ENCODE results near the gene PIK3CB. TPM values are rescaled to one million over a fixed set of nuclear protein-coding genes. Genes with fewer than 3 reads are reported as not detected.
"Not testable (repeated sequence)": the region's sequence is repeated elsewhere in the genome, so short reads cannot be mapped to it uniquely, and the experiment has no call there.

The PIK3CB gene
- total RNA-seq, 1 experiment from 2014 or later: 16.4 TPM

- Histone ChIP-seq H3K27me3 (replicated peaks; ENCODE audit: insufficient read depth, low read depth, low read length, poor library complexity) (no peaks in the 10 kb centered on the region), H3K4me3 (ENCODE audit: low read depth, low read length, poor library complexity, severe bottlenecking) (peak overlapping the region; percentile 96), H3K27ac (ENCODE audit: low read depth, low read length, poor library complexity, severe bottlenecking) (peak overlapping the region; percentile 83), H3K9me3 (ENCODE audit: low read depth, low read length, poor library complexity, severe bottlenecking) (no peaks in the 10 kb centered on the region), H3K36me3 (ENCODE audit: insufficient read depth, low read length, poor library complexity, severe bottlenecking) (no peaks in the 10 kb centered on the region), H3K4me1 (ENCODE audit: insufficient read depth, low read length, poor library complexity, severe bottlenecking) (peaks cover 6% of the 10 kb centered on the region)
- ChIA-PET POLR2A (ENCODE audit: low non-redundant PET) (no interaction called here), CTCF (no interaction called here)
- TF ChIP-seq CTCF (conservative IDR thresholded peaks at IDR 0.05; ENCODE audit: low read depth, low read length) (no peak), EZH2 (IDR thresholded peaks at IDR 0.05; ENCODE audit: borderline replicate concordance, low read depth, low read length, poor library complexity, severe bottlenecking) (no peak)
- DNase-seq (ENCODE audit: low spot score): no peak
- TSS peak; percentile 98 for BruUV-seq (replicated peaks)
- intact Hi-C loops (cut with micrococcal nuclease; ENCODE audit: unreplicated experiment): no loop called here
Measured at GRCh38 chr3:138835397-138835757, 649 bp upstream of the PIK3CB start.

GRCh38 chr3:138833899-138834595, 681 bp downstream of the PIK3CB start:
- TF ChIP-seq CTCF (conservative IDR thresholded peaks at IDR 0.05; ENCODE audit: low read depth, low read length): 0 out of 2 replicates have a peak, but pooled peaks have one; percentile 36
- TF ChIP-seq EZH2 (IDR thresholded peaks at IDR 0.05; ENCODE audit: borderline replicate concordance, low read depth, low read length, poor library complexity, severe bottlenecking): no peak
- no peaks in the 10 kb centered on the region for H3K27me3 ChIP-seq (replicated peaks; ENCODE audit: insufficient read depth, low read depth, low read length, poor library complexity)
- peak overlapping the region; percentile 96 for H3K4me3 ChIP-seq (ENCODE audit: low read depth, low read length, poor library complexity, severe bottlenecking)
- no TSS peak for BruUV-seq (replicated peaks)
- H3K4me1 ChIP-seq (ENCODE audit: insufficient read depth, low read length, poor library complexity, severe bottlenecking): peaks cover 6% of the 10 kb centered on the region
- intact Hi-C loops (cut with micrococcal nuclease; ENCODE audit: unreplicated experiment): loop anchor here (5.0 kb wide), 1 partner anchor 62 kb away; no protein-coding TSS in a partner anchor
- no peaks in the 10 kb centered on the region for H3K36me3 ChIP-seq (ENCODE audit: insufficient read depth, low read length, poor library complexity, severe bottlenecking)
- ChIA-PET CTCF (interaction anchor here (1.1 kb wide), 1 partner anchor 81 kb away, joined by 8 read pairs; no protein-coding TSS in a partner anchor), POLR2A (ENCODE audit: low non-redundant PET) (interaction anchor here (0.6 kb wide), 1 partner anchor 11 kb away, joined by 6 read pairs; no protein-coding TSS in a partner anchor)
- H3K27ac ChIP-seq (ENCODE audit: low read depth, low read length, poor library complexity, severe bottlenecking): peak overlapping the region; percentile 86
- DNase-seq (ENCODE audit: low spot score): peak; percentile 44
- H3K9me3 ChIP-seq (ENCODE audit: low read depth, low read length, poor library complexity, severe bottlenecking): no peaks in the 10 kb centered on the region

- DNase-seq (ENCODE audit: low spot score); BruUV-seq (replicated peaks); H3K4me3 ChIP-seq (ENCODE audit: low read depth, low read length, poor library complexity, severe bottlenecking); H3K4me1 ChIP-seq (ENCODE audit: insufficient read depth, low read length, poor library complexity, severe bottlenecking); H3K27ac ChIP-seq (ENCODE audit: low read depth, low read length, poor library complexity, severe bottlenecking); CTCF ChIA-PET; H3K27me3 ChIP-seq (replicated peaks; ENCODE audit: insufficient read depth, low read depth, low read length, poor library complexity); POLR2A ChIA-PET (ENCODE audit: low non-redundant PET); H3K9me3 ChIP-seq (ENCODE audit: low read depth, low read length, poor library complexity, severe bottlenecking); H3K36me3 ChIP-seq (ENCODE audit: insufficient read depth, low read length, poor library complexity, severe bottlenecking): not testable (repeated sequence)
- intact Hi-C loops (cut with micrococcal nuclease; ENCODE audit: unreplicated experiment): loop anchor here (5.0 kb wide), 1 partner anchor 60 kb away; no protein-coding TSS in a partner anchor
Measured at GRCh38 chr3:138832473-138833057, 2.2 kb downstream of the PIK3CB start.

Measured in A673 (cell line).